Immature natural killer cell (primary cell): ENCODE data around the gene RLF. TPM values are rescaled to one million over a fixed set of nuclear protein-coding genes. Genes with fewer than 3 reads are reported as not detected.

Experiments used
- DNase-seq, 3 donors: peaks; one replicate each; pipeline ENCODE4 v3.0.0; 2022; ENCODE audit warnings: mixed read lengths in 1 of 3
- H3K27ac Mint-ChIP-seq, 6 donors: one replicate each; pipeline ENCODE4 v1.8.0; 2020; ENCODE audit warnings: mixed read lengths in 6 of 6, mild to moderate bottlenecking in 5 of 6, inconsistent platforms in 4 of 6, moderate library complexity in 3 of 6
- H3K27me3 Mint-ChIP-seq, 3 donors: one replicate each; pipeline ENCODE4 v1.8.0; 2020 to 2021; ENCODE audit warnings: low read depth in 3 of 3, mild to moderate bottlenecking in 3 of 3, mixed read lengths in 3 of 3, moderate library complexity in 3 of 3, inconsistent platforms in 1 of 3
- H3K36me3 Mint-ChIP-seq, 3 donors: one replicate each; pipeline ENCODE4 v1.8.0; 2020; ENCODE audit warnings: mixed read lengths in 3 of 3, inconsistent platforms in 2 of 3, mild to moderate bottlenecking in 2 of 3
- H3K4me1 Mint-ChIP-seq, 2 donors: one replicate each; pipeline ENCODE4 v1.8.0; 2020; ENCODE audit warnings: inconsistent platforms in 2 of 2, mild to moderate bottlenecking in 2 of 2, mixed read lengths in 2 of 2, moderate library complexity in 1 of 2
- H3K4me3 Mint-ChIP-seq, 5 donors: one replicate each; pipeline ENCODE4 v1.8.0; 2020; ENCODE audit warnings: mild to moderate bottlenecking in 5 of 5, mixed read lengths in 5 of 5, inconsistent platforms in 3 of 5, moderate library complexity in 3 of 5
- H3K9me3 Mint-ChIP-seq, 6 donors: one replicate each; pipeline ENCODE4 v1.8.0; 2020; ENCODE audit warnings: mild to moderate bottlenecking in 6 of 6, mixed read lengths in 6 of 6, inconsistent platforms in 4 of 6, moderate library complexity in 3 of 6
- polyA plus RNA-seq, 3 donors: library from polyadenylated mRNA; unstranded; fragments of 300-500 nt; fragmentation: Illumina TruSeq; gene quantifications; one replicate each; pipeline ENCODE4 v1.2.3, GENCODE V29; 2021

Gene RLF
- polyA plus RNA-seq, 3 donors from 2014 or later = 5.0 to 10.6 (median 8.2) TPM

- Mint-ChIP-seq H3K4me1 (peaks cover 41 to 56% of the 10 kb centered on the region in 2 donors), H3K27me3 (peaks cover 10 to 14% (median 11%) of the 10 kb centered on the region in 3 donors), H3K9me3 (no peaks in the 10 kb centered on the region), H3K36me3 (peaks cover 12 to 21% (median 16%) of the 10 kb centered on the region in 3 donors), H3K4me3 (peak overlapping the region; percentile 92 to 99 (median 95)), H3K27ac (peak overlapping the region; percentile 98 to 100 (median 100))
- no peak for DNase-seq
These were observed 96.1 kb downstream of the RLF start for GRCh38 chr1:40257313-40257687.

GRCh38 chr1:40257688-40258444 lies 96.7 kb downstream of the RLF start, which contains the start of gene ZMPSTE24:
Gene ZMPSTE24, plus strand, starts transcription at chr1:40258236. Its CDS starts 36 bp downstream, at chr1:40258272.
- peaks cover 12 to 26% (median 21%) of the 10 kb centered on the region in 3 donors for H3K36me3 Mint-ChIP-seq
- H3K27ac Mint-ChIP-seq = peak within 1 kb of the TSS; percentile 98 to 100 (median 100)
- peak within 1 kb of the TSS; percentile 92 to 99 (median 95) for H3K4me3 Mint-ChIP-seq
- peak; percentile 94 to 96 (median 96) for DNase-seq
- no peaks in the 10 kb centered on the region for H3K9me3 Mint-ChIP-seq
- peaks cover 44 to 62% of the 10 kb centered on the region in 2 donors for H3K4me1 Mint-ChIP-seq
- H3K27me3 Mint-ChIP-seq = peaks cover 10 to 14% (median 11%) of the 10 kb centered on the region in 3 donors

- no peaks in the 10 kb centered on the region for H3K9me3 Mint-ChIP-seq
- peaks cover 49 to 68% of the 10 kb centered on the region in 2 donors for H3K4me1 Mint-ChIP-seq
- H3K36me3 Mint-ChIP-seq = peaks cover 12 to 30% (median 26%) of the 10 kb centered on the region in 3 donors
- no peak for DNase-seq
- peaks cover 10 to 14% (median 11%) of the 10 kb centered on the region in 3 donors for H3K27me3 Mint-ChIP-seq
- H3K4me3 Mint-ChIP-seq = peak overlapping the region; percentile 92 to 99 (median 95)
- H3K27ac Mint-ChIP-seq = peak overlapping the region; percentile 98 to 100 (median 100)
These were observed 97.2 kb downstream of the RLF start for GRCh38 chr1:40258445-40258769.

- Mint-ChIP-seq H3K4me1 (peaks cover 17 to 51% of the 10 kb centered on the region in 2 donors), H3K27ac (no peak overlapping the region), H3K36me3 (peaks cover 22 to 41% (median 28%) of the 10 kb centered on the region in 3 donors), H3K27me3 (peaks cover 0 to 2% (median 0%) of the 10 kb centered on the region in 3 donors), H3K4me3 (no peak overlapping the region), H3K9me3 (no peaks in the 10 kb centered on the region)
- no peak for DNase-seq
These were observed 103.2 kb downstream of the RLF start for GRCh38 chr1:40264354-40264781.

GRCh38 chr1:40265298-40265697 lies 104.1 kb downstream of the RLF start:
- Mint-ChIP-seq H3K27ac (no peak overlapping the region), H3K4me1 (peaks cover 11 to 42% of the 10 kb centered on the region in 2 donors), H3K9me3 (no peaks in the 10 kb centered on the region), H3K27me3 (peaks cover 0 to 2% (median 0%) of the 10 kb centered on the region in 3 donors), H3K4me3 (no peak overlapping the region), H3K36me3 (peaks cover 22 to 46% (median 32%) of the 10 kb centered on the region in 3 donors)
- no peak for DNase-seq

GRCh38 chr1:40265919-40266318 lies 104.7 kb downstream of the RLF start:
- H3K27ac Mint-ChIP-seq = no peak overlapping the region
- no peaks in the 10 kb centered on the region for H3K9me3 Mint-ChIP-seq
- H3K4me1 Mint-ChIP-seq = peaks cover 9 to 36% of the 10 kb centered on the region in 2 donors
- H3K4me3 Mint-ChIP-seq = no peak overlapping the region
- no peak for DNase-seq
- H3K27me3 Mint-ChIP-seq = peaks cover 0 to 2% (median 0%) of the 10 kb centered on the region in 3 donors
- peaks cover 16 to 43% (median 30%) of the 10 kb centered on the region in 3 donors for H3K36me3 Mint-ChIP-seq

GRCh38 chr1:40266786-40267535 lies 105.8 kb downstream of the RLF start:
- Mint-ChIP-seq H3K27me3 (no peaks in the 10 kb centered on the region), H3K9me3 (no peaks in the 10 kb centered on the region), H3K4me3 (no peak overlapping the region), H3K36me3 (peaks cover 17 to 43% (median 38%) of the 10 kb centered on the region in 3 donors), H3K27ac (no peak overlapping the region), H3K4me1 (peaks cover 9 to 34% of the 10 kb centered on the region in 2 donors)
- no peak for DNase-seq

GRCh38 chr1:40267767-40268187 lies 106.6 kb downstream of the RLF start:
- Mint-ChIP-seq H3K9me3 (no peaks in the 10 kb centered on the region), H3K4me1 (peaks cover 6 to 26% of the 10 kb centered on the region in 2 donors), H3K4me3 (no peak overlapping the region), H3K36me3 (peaks cover 21 to 44% (median 35%) of the 10 kb centered on the region in 3 donors), H3K27ac (no peak overlapping the region), H3K27me3 (no peaks in the 10 kb centered on the region)
- no peak for DNase-seq

GRCh38 chr1:40268211-40268610 lies 107.0 kb downstream of the RLF start:
- Mint-ChIP-seq H3K27ac (no peak overlapping the region), H3K4me3 (no peak overlapping the region), H3K4me1 (peaks cover 2 to 21% of the 10 kb centered on the region in 2 donors), H3K36me3 (peaks cover 24 to 43% (median 31%) of the 10 kb centered on the region in 3 donors), H3K27me3 (no peaks in the 10 kb centered on the region), H3K9me3 (no peaks in the 10 kb centered on the region)
- no peak for DNase-seq

- Mint-ChIP-seq H3K36me3 (peaks cover 26 to 45% (median 29%) of the 10 kb centered on the region in 3 donors), H3K27ac (peak overlapping the region in 3 of 6 donors; percentile 18 to 28 (median 20)), H3K4me3 (no peak overlapping the region), H3K4me1 (peaks cover 0 to 11% of the 10 kb centered on the region in 2 donors), H3K27me3 (peaks cover 0 to 2% (median 0%) of the 10 kb centered on the region in 3 donors), H3K9me3 (no peaks in the 10 kb centered on the region)
- no peak for DNase-seq
These were observed 109.1 kb downstream of the RLF start for GRCh38 chr1:40270152-40270834.

GRCh38 chr1:40272653-40273213 lies 111.5 kb downstream of the RLF start:
- Mint-ChIP-seq H3K4me3 (no peak overlapping the region), H3K9me3 (no peaks in the 10 kb centered on the region), H3K27ac (peak overlapping the region in 1 of 6 donors; percentile 24), H3K4me1 (no peaks in the 10 kb centered on the region), H3K36me3 (peaks cover 22 to 49% (median 30%) of the 10 kb centered on the region in 3 donors), H3K27me3 (peaks cover 0 to 2% (median 0%) of the 10 kb centered on the region in 3 donors)
- DNase-seq = no peak

- Mint-ChIP-seq H3K36me3 (peaks cover 22 to 41% (median 23%) of the 10 kb centered on the region in 3 donors), H3K4me3 (no peak overlapping the region), H3K27ac (no peak overlapping the region), H3K27me3 (peaks cover 0 to 2% (median 0%) of the 10 kb centered on the region in 3 donors), H3K9me3 (no peaks in the 10 kb centered on the region), H3K4me1 (no peaks in the 10 kb centered on the region)
- no peak for DNase-seq
These were observed 112.5 kb downstream of the RLF start for GRCh38 chr1:40273547-40274166.

GRCh38 chr1:40274331-40274730 lies 113.1 kb downstream of the RLF start:
- H3K27ac Mint-ChIP-seq = no peak overlapping the region
- H3K9me3 Mint-ChIP-seq = no peaks in the 10 kb centered on the region
- no peak overlapping the region for H3K4me3 Mint-ChIP-seq
- H3K36me3 Mint-ChIP-seq = peaks cover 22 to 42% (median 23%) of the 10 kb centered on the region in 3 donors
- DNase-seq = no peak
- peaks cover 0 to 2% (median 0%) of the 10 kb centered on the region in 3 donors for H3K27me3 Mint-ChIP-seq
- H3K4me1 Mint-ChIP-seq = no peaks in the 10 kb centered on the region
